Large intestine (tissue), 3 donors: Measurements from ENCODE around the gene FYB1. TPM values are rescaled to one million over a fixed set of nuclear protein-coding genes. Genes with fewer than 3 reads are reported as not detected.
"Not testable (repeated sequence)": the region's sequence is repeated elsewhere in the genome, so short reads cannot be mapped to it uniquely, and the experiment has no call there.

Experiments used
- DNase-seq, 2 donors: peaks; one replicate each; pipeline versions ENCODE4 v3.0.0 to v3.0.0-alpha.2; 2013
- H3K27ac ChIP-seq: one replicate; pipeline ENCODE4 v1.5.1; 2013; ENCODE audit warnings: low read length
- H3K27me3 ChIP-seq: 2 replicates; pipeline ENCODE4 v1.6.1; 2013; ENCODE audit warnings: low read length; ENCODE audit not compliant: control insufficient read depth, insufficient read depth
- H3K36me3 ChIP-seq: 2 replicates; pipeline ENCODE4 v1.6.1; 2013; ENCODE audit warnings: low read length; ENCODE audit not compliant: control insufficient read depth, insufficient read depth
- H3K4me1 ChIP-seq: one replicate; pipeline ENCODE4 v1.6.1; 2013; ENCODE audit warnings: low read length; ENCODE audit not compliant: control insufficient read depth, insufficient read depth
- H3K4me3 ChIP-seq: one replicate; pipeline ENCODE4 v1.5.1; 2013; ENCODE audit warnings: low read length
- H3K9me3 ChIP-seq: one replicate; pipeline ENCODE4 v1.6.1; 2013; ENCODE audit warnings: mild to moderate bottlenecking, low read depth, low read length, moderate library complexity; ENCODE audit not compliant: control insufficient read depth
- WGBS: methylation state at CpG from one replicate; pipeline ENCODE4 v1.1.5; 2013; ENCODE audit warnings: low lambda C conversion rate; ENCODE audit not compliant: insufficient coverage; 5-methylcytosine and 5-hydroxymethylcytosine counted together
- polyA plus RNA-seq: library from polyadenylated mRNA; unstranded; fragments of 120-200 nt; gene quantifications from one replicate; pipeline ENCODE4 v1.2.1, GENCODE V29; 2013

Gene FYB1
- polyA plus RNA-seq, 1 donor, result 6.8 TPM

GRCh38 chr5:39186722-39187539 lies 32.4 kb downstream of the FYB1 start:
- no peaks in the 10 kb centered on the region for H3K9me3 ChIP-seq
- no peak overlapping the region for H3K27ac ChIP-seq
- no peaks in the 10 kb centered on the region for H3K27me3 ChIP-seq
- no peaks in the 10 kb centered on the region for H3K4me1 ChIP-seq
- H3K36me3 ChIP-seq, result no peaks in the 10 kb centered on the region
- WGBS, result 85% methylated on average over 5 of the region's 7 CpGs
- no peak for DNase-seq
- H3K4me3 ChIP-seq, result no peak overlapping the region

- Histone ChIP-seq H3K27ac (no peak overlapping the region), H3K9me3 (no peaks in the 10 kb centered on the region), H3K4me3 (no peak overlapping the region), H3K4me1 (no peaks in the 10 kb centered on the region), H3K36me3 (no peaks in the 10 kb centered on the region), H3K27me3 (no peaks in the 10 kb centered on the region)
- no peak for DNase-seq
- 100% methylated on average over 1 of the region's 2 CpGs for WGBS
Observed at GRCh38 chr5:39186289-39186688, 33.1 kb downstream of the FYB1 start.

- Histone ChIP-seq H3K9me3 (no peaks in the 10 kb centered on the region), H3K27ac (no peak overlapping the region), H3K36me3 (no peaks in the 10 kb centered on the region), H3K27me3 (no peaks in the 10 kb centered on the region), H3K4me3 (no peak overlapping the region), H3K4me1 (no peaks in the 10 kb centered on the region)
- no peak for DNase-seq
- no CpG with 5 or more reads among the region's 9 CpGs for WGBS
Observed at GRCh38 chr5:39185761-39186160, 33.6 kb downstream of the FYB1 start.

GRCh38 chr5:39179561-39179960 lies 39.8 kb downstream of the FYB1 start:
- H3K27me3 ChIP-seq, H3K27ac ChIP-seq, H3K4me3 ChIP-seq, H3K9me3 ChIP-seq, DNase-seq, H3K4me1 ChIP-seq, H3K36me3 ChIP-seq: not testable (repeated sequence)
- no CpG with 5 or more reads among the region's 3 CpGs for WGBS

GRCh38 chr5:39178861-39179260 lies 40.5 kb downstream of the FYB1 start:
- no peak overlapping the region for H3K4me3 ChIP-seq
- H3K27ac ChIP-seq, result no peak overlapping the region
- no peaks in the 10 kb centered on the region for H3K4me1 ChIP-seq
- H3K9me3 ChIP-seq, result no peaks in the 10 kb centered on the region
- no CpG with 5 or more reads among the region's 8 CpGs for WGBS
- no peaks in the 10 kb centered on the region for H3K27me3 ChIP-seq
- no peak for DNase-seq
- no peaks in the 10 kb centered on the region for H3K36me3 ChIP-seq

- no peak overlapping the region for H3K27ac ChIP-seq
- no peak overlapping the region for H3K4me3 ChIP-seq
- no CpG with 5 or more reads among the region's 3 CpGs for WGBS
- no peaks in the 10 kb centered on the region for H3K4me1 ChIP-seq
- DNase-seq, result no peak
- H3K36me3 ChIP-seq, result no peaks in the 10 kb centered on the region
- H3K27me3 ChIP-seq, result no peaks in the 10 kb centered on the region
- no peaks in the 10 kb centered on the region for H3K9me3 ChIP-seq
Observed at GRCh38 chr5:39178171-39178570, 41.2 kb downstream of the FYB1 start.

- no peak for DNase-seq
- WGBS, result no CpG with 5 or more reads among the region's 3 CpGs
- Histone ChIP-seq H3K9me3 (no peaks in the 10 kb centered on the region), H3K36me3 (no peaks in the 10 kb centered on the region), H3K27me3 (no peaks in the 10 kb centered on the region), H3K27ac (no peak overlapping the region), H3K4me1 (no peaks in the 10 kb centered on the region), H3K4me3 (no peak overlapping the region)
Observed at GRCh38 chr5:39177631-39177964, 41.8 kb downstream of the FYB1 start.

GRCh38 chr5:39176759-39177630 lies 42.4 kb downstream of the FYB1 start:
- Histone ChIP-seq H3K27ac (no peak overlapping the region), H3K4me3 (no peak overlapping the region), H3K4me1 (no peaks in the 10 kb centered on the region), H3K36me3 (no peaks in the 10 kb centered on the region), H3K27me3 (no peaks in the 10 kb centered on the region), H3K9me3 (no peaks in the 10 kb centered on the region)
- 88% methylated on average over 1 of the region's 3 CpGs for WGBS
- DNase-seq, result no peak

- H3K4me1 ChIP-seq, result no peaks in the 10 kb centered on the region
Observed at GRCh38 chr5:39175273-39175955, 43.9 kb downstream of the FYB1 start.

GRCh38 chr5:39173069-39173468 lies 46.3 kb downstream of the FYB1 start:
- no peak for DNase-seq
- Histone ChIP-seq H3K9me3 (no peaks in the 10 kb centered on the region), H3K27me3 (no peaks in the 10 kb centered on the region), H3K4me1 (no peaks in the 10 kb centered on the region), H3K4me3 (no peak overlapping the region), H3K36me3 (no peaks in the 10 kb centered on the region), H3K27ac (no peak overlapping the region)
- 100% methylated on average over 2 of the region's 3 CpGs for WGBS

More at GRCh38 chr5:39175273-39175955, 43.9 kb downstream of the FYB1 start:
- H3K9me3 ChIP-seq, result no peaks in the 10 kb centered on the region
- H3K27ac ChIP-seq, result no peak overlapping the region
- no peaks in the 10 kb centered on the region for H3K27me3 ChIP-seq
- 93% methylated on average over 3 of the region's 5 CpGs for WGBS
- no peaks in the 10 kb centered on the region for H3K36me3 ChIP-seq
- no peak for DNase-seq
- no peak overlapping the region for H3K4me3 ChIP-seq
